DMS79 (cell line): ENCODE data around the gene SSTR5.
"Not testable (repeated sequence)": the region's sequence is repeated elsewhere in the genome, so short reads cannot be mapped to it uniquely, and the experiment has no call there.

Experiments used
- DNase-seq: peaks from one replicate; lab custom pipeline; 2025; lab: John Stamatoyannopoulos, UW

Gene SSTR5

DNA sequence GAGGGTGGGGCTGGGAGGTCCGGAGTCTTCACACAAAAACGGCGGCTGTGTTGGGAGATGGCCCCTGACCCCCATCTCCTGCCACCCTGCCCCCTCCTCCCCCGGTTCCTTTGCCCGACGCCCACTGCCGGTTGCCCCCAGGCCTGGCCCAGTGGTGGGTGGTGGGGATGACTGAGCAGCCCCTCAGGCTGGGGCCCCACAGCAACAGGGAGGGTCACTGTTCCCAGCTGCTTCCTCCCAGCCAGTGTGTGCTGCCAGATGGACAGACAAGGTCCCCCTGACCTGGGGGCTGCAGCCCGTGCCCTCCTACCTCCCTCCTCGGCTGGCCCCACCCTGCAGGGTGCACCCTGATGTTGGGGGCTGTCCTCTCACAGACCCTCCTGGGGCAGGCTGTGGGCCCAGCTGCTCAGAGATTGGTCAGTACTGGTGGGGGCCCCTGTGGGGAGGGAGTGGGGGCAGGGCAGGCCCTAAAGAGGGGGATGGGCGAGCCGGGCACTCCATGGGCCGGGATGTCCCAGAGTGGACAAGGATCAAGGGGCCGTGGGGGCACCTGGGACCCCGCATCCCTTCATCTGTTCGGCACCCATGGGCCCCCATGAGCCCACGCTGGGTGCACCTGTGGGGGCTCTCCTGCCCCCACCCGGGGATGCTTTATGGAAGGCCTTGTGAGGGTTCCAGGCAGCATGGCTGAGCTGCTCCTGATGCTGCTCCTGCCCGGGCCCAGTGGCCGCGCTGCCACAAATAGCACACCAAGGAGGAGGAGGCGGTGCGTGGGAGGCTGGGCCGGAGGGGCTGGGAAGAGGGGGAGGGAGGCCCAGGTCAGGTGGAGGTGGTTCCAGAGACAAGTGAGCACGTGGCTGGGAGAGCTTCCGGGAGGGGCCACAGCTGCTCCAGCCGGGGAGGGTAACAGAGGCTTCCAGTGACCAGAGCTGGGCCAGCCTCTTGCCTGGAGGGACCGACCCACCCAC is 18.4 kb downstream of the SSTR5 start:
- no peak for DNase-seq

GRCh38 chr16:1091992-1092552 is 19.5 kb downstream of the SSTR5 start:
- no peak for DNase-seq

DNA sequence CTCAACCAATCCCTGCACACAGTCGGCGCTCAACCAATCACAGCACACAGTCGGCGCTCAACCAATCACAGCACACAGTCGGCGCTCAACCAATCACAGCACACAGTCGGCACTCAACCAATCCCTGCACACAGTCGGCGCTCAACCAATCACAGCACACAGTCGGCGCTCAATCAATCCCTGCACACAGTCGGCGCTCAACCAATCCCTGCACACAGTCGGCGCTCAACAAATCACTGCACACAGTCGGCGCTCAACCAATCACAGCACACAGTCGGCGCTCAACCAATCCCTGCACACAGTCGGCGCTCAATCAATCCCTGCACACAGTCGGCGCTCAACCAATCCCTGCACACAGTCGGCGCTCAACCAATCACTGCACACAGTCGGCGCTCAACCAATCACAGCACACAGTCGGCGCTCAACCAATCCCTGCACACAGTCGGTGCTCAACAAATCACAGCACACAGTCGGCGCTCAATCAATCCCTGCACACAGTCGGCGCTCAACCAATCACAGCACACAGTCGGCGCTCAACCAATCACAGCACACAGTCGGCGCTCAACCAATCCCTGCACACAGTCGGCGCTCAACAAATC is 20.2 kb downstream of the SSTR5 start:
- DNase-seq = not testable (repeated sequence)

- DNase-seq = no peak
Measured at GRCh38 chr16:1093284-1094123, 21.0 kb downstream of the SSTR5 start.

DNA sequence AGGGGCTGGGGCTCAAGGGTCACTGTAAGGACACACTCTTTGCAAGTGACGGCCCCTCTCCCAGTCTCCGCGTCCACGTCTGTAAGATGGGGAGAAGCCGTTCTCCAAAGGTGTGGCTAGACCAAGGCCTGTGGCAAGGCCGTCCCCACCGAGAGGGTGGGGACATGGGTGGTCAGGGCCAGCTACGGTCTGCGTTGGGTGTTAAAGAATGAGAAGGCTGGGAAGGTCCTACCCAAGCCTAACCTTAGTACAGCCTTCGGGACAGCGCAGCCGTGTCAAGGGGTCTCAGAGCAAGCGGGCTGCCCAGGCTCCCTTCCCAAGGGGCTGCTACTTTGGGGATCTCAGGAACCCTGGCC is 21.6 kb downstream of the SSTR5 start:
- no peak for DNase-seq

GRCh38 chr16:1094601-1095449 is 22.3 kb downstream of the SSTR5 start:
- no peak for DNase-seq

DNA sequence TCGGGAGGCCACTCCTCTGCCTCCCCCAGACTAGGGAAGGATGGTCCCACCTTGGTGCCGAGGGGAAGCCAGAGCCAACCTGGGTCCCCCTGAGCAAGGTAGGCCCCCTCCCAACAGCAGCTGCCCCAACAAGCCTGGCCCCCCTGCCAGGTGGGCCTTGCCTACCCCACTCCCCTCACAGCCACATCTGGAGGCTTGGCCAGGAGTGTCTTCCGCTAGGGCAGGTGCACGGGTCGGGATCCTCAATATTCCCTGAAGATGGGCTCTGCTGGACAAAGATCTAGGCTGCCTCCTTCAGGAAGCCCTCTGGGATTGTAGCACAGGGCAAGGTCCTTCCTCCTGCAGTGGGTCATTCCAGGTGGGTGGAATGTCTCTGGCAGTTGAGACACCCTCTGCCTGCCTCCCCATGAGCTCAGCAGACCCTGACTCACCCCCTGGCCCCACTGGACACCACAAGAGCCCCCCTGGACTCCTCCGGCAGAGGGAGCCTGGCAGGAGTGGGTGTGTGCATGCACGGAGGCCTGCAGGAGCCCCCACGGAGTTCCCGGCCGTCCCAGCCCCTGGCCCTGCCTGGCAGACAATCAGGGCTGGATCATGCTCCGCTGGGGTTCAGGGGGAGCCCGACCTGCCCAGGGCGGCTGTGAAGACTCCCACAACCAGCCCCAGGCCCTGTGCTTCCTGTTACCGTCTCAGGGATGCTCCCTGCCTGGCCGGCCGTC is 23.1 kb downstream of the SSTR5 start:
- no peak for DNase-seq

GRCh38 chr16:1096169-1097082 is 23.9 kb downstream of the SSTR5 start, which contains the start of gene C1QTNF8:
Gene C1QTNF8, minus strand, starts transcription at chr16:1096244. Its CDS starts 1,322 bp downstream, at chr16:1094922.
- no peak for DNase-seq

DNA sequence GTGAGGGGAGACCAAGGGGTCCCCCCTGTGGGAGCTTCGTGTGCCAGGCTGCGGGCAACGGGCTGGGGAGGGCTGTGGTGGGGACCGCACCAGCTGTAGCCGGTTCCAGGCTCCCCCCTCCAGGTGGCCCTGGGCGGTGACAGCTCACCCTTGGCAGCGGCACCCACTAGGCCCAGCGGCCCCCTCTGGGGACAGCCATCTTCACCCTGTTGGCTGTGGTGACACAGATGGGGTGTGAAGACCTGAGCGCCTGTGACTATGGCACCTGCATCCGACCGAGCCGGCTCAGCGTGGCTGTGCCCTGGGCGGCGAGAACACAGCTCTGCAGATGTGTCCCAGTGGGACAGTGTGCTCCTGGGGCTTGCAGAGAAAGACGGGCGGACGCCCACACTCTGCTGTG is 24.6 kb downstream of the SSTR5 start:
- no peak for DNase-seq

- no peak for DNase-seq
Measured at GRCh38 chr16:1097800-1098199, 25.3 kb downstream of the SSTR5 start.

DNA sequence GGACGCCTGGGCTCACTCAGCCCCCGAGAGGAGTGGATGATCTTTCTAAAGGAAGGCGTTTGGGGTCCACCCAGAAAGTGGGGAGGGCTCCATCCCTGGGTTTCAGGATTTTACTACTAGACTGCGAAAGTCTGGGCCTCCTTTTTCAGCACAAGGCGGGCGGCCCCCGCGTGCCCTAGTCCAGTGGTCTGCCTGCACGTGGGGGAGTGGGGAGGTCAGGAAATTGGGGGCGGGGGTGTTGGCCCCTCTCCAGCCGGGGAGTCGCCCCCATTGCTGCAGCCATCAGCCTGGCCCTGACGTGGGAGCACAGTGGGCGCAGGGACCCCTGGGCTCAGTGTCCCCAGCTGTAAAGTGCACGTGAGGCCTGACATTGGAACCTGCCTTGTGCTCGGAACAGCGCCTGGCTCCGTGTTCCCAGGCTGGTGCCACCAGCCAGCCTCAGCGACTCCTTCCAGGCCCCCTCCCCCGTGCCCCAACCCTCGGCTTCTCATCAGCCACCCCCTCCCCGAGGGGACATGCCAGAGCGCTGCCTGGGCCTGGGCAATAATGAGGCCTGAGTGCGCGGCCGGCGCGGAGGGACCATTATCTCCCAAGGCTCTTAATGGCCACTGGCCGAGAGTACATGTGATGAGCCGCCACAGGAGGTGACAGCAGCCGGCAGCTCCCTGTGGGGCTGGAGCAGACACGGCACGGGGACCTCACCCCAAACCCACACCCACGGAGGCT is 25.9 kb downstream of the SSTR5 start:
- no peak for DNase-seq

DNA sequence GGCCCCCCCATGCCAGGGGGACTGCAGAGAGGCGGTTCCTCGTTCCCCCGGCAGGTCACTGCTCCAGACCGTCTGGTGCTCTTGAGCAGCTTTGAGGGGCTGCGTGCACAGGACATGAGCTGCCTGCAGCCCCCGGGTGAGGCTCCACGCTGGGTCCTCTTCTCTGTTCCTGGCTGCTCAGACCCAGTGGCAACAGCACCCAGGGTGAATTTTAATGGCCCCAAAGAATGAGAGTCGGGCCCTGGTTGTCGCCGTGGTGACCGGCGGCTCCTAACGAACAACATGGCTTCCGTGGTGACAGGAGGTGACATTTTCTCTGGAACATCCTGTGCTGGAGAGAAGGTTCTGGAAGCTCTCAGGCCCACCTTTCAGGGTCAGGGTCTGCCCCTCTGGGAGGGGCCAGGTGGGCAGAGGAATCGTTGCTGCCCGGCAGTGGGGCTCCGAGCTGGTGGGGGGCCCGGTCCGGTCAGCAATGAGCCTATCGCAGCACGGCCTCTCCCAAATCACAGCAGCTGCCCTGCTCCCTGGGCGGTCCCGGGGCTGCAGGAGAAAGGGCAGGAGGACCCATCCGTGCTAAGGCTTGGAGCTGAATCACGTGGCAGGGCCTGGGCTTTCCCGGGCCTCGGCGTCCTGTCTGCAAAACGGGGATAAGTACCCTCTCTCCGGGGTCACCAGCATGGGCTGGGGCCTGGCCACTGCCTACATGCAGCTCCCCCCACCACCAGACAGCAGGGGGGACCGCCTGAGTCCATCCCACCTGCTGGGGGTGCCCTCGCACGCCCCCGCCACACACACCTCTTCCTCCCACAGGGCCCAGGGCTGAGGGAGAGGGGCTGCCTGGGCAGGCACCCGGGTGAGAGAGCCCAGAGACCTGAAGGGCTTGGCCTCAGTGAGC is 26.9 kb downstream of the SSTR5 start:
- no peak for DNase-seq

DNA sequence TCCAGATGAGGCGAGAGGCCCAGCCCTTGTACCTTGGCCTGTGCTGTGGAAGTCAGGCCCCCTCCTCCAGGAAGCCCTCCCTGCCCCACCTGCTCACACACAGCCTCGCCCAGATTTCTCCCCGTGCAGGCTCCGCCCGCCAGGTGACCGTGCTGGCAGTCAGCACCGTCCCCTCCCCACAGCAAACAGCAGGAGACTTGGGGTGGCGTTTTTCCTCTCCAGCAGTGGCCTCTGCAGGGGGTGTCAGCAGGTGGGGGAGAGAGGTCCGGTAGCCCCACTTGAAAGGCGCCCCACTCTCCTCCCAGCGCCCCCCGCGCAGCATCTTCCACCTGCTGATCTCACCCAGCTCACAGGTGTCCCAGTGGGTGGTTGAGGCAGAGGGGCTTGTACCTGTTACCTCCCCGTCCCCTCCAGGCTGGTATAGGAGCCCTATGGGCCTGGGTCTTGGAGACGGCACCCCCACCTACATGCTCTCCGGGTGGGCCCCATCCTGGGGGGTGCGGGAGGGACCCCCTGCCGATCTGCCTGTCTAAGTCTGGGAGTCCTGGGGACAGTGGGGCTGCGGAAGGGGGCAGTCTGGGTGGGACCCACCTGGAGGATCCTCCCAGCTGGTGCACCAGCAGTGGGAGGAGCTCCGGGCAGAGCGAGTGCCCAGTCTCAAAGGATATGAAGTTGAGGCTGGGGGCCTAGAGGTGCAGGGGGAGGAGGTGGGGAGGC is 27.7 kb downstream of the SSTR5 start:
- DNase-seq = no peak

- DNase-seq = no peak
Measured at GRCh38 chr16:1101133-1101532, 28.6 kb downstream of the SSTR5 start.

DNA sequence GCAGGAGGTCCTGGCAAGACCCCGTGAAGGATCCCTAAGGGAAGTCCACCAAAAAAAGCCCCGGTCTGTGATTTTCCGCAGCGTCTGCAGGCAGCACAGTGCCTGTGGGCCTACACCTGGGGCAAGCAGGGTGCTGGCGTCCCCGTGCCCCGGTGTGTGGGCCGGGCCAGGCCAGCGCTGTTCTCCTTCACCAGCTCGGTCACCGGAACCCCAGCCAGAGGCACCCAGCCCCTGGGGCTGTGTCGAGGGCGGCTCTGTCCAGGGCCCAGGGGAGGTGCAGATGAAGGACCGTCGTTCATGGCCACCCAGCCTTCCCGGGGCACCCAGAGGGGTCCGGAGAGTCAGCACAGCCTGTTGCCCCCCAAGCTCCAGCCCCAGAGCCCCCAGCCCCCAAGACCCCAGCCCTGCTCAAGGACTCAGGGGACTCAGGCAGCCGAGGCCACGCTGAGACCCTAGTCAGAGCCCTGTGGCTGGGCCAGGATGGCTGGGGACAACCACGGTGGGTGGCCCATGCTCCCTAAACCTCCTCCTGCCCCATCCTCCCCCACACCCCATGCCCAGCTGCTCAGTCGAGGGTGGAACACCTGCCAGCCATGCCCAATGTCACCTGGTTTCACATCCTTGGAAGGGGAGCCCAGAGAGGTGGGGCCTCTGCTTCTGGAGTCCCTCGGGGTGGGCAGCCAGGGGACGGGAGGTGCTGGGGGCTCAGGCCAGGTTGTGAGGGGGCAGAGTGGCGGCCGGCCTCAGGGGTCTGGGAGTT is 29.2 kb downstream of the SSTR5 start:
- DNase-seq = peak; percentile 24

- DNase-seq = no peak
Measured at GRCh38 chr16:1102333-1102700, 29.8 kb downstream of the SSTR5 start.
